SK-N-SH (cell line): ENCODE measurements around the gene GIGYF1.

Experiments used
- CTCF ChIP-seq: fragments of 200-600 bp; sonication (generic); IDR thresholded peaks from 2 replicates; pipeline ENCODE4 v1.6.1; 2017; ENCODE audit warnings: antibody characterized with exemption, mild to moderate bottlenecking, moderate library complexity
- TCF12 ChIP-seq: IDR thresholded peaks from 2 replicates; pipeline ENCODE4 v1.4.0; 2012

- TF ChIP-seq TCF12 (no peak), CTCF (no peak)
Observed at GRCh38 chr7:100736671-100737070, 42.6 kb upstream of the GIGYF1 start.
